Panc1 (cell line): ENCODE results near the gene JUN. TPM values are rescaled to one million over a fixed set of nuclear protein-coding genes. Genes with fewer than 3 reads are reported as not detected.

Source experiments
- ATAC-seq: fragments of 200-7000 bp; cut with Tn5 transposase; 2 replicates; pipeline ENCODE4 v1.9.1; 2020; ENCODE audit warnings: mild to moderate bottlenecking, moderate library complexity
- BruUV-seq: library from RNA; stranded (reverse); fragments of 400-500 nt; replicated peaks from 2 replicates; lab custom pipeline; 2021; lab: Mats Ljungman, UMichigan
- CTCF ChIA-PET: fragments of 300-600 bp; sonication (Branson Sonifier 250); formaldehyde crosslinking; loops from one replicate; lab custom pipeline; 2022; ENCODE audit warnings: antibody characterized with exemption; lab: Charles Lee
- POLR2A ChIA-PET: fragments of 300-600 bp; sonication (Branson Sonifier 250); formaldehyde crosslinking; loops from one replicate; lab custom pipeline; 2022; ENCODE audit warnings: antibody characterized with exemption; lab: Charles Lee
- DNase-seq: peaks from one replicate; pipeline ENCODE4 v3.0.0-alpha.2; 2010; ENCODE audit warnings: low read depth, low spot score
- H3K27ac ChIP-seq: 2 replicates; pipeline ENCODE4 v1.5.1; 2011; ENCODE audit warnings: mild to moderate bottlenecking, low read length, inconsistent platforms
- H3K27me3 ChIP-seq: fragments of 200-500 bp; sonication (Bioruptor generic); 2 replicates; pipeline ENCODE4 v1.6.0; 2014; ENCODE audit warnings: low read length, inconsistent platforms; ENCODE audit not compliant: control insufficient read depth, insufficient read depth
- H3K36me3 ChIP-seq: fragments of 200-500 bp; sonication (Bioruptor generic); 2 replicates; pipeline ENCODE4 v1.5.1; 2014; ENCODE audit warnings: inconsistent platforms, mild to moderate bottlenecking, low read length, moderate library complexity; ENCODE audit not compliant: control insufficient read depth, insufficient read depth
- H3K4me1 ChIP-seq: 2 replicates; pipeline ENCODE4 v1.5.1; 2011; ENCODE audit warnings: inconsistent platforms, mild to moderate bottlenecking, low read length, moderate library complexity; ENCODE audit not compliant: control insufficient read depth, insufficient read depth
- H3K4me3 ChIP-seq, 2 experiments: 2 replicates each; pipeline ENCODE4 v1.5.1; 2011 to 2012; ENCODE audit warnings: low read depth in 2 of 2, low read length in 2 of 2, mild to moderate bottlenecking in 2 of 2, inconsistent platforms in 1 of 2, moderate library complexity in 1 of 2
- H3K9me3 ChIP-seq: fragments of 200-500 bp; sonication (Bioruptor generic); 2 replicates; pipeline ENCODE4 v1.5.1; 2014; ENCODE audit warnings: low read depth, mild to moderate bottlenecking, inconsistent platforms, low read length, moderate library complexity; ENCODE audit not compliant: control insufficient read depth, insufficient read depth
- POLR2AphosphoS5 ChIP-seq: IDR thresholded peaks from 2 replicates; pipeline ENCODE4 v1.6.1; 2012; ENCODE audit warnings: mild to moderate bottlenecking, low read depth, low read length, moderate library complexity
- SIN3A ChIP-seq: IDR thresholded peaks from 2 replicates; pipeline ENCODE4 v1.6.1; 2012; ENCODE audit warnings: low read depth, mild to moderate bottlenecking, low read length, moderate library complexity, borderline replicate concordance; ENCODE audit not compliant: insufficient read depth
- TCF7L2 ChIP-seq: IDR thresholded peaks from 2 replicates; pipeline ENCODE4 v1.6.1; 2011; ENCODE audit warnings: mild to moderate bottlenecking, low read depth, low read length, inconsistent platforms
- in situ Hi-C: cut with HindIII; loops from 2 replicates; pipeline ENCODE4 v1.10.0; 2016; ENCODE audit warnings: low sequenced_read_pairs, low pct_unique_long_range_greater_than_20kb
- intact Hi-C: fragments of 100-400 bp; cut with micrococcal nuclease; formaldehyde crosslinking; loops from one replicate; pipeline ENCODE4 v1.10.0; 2022; ENCODE audit not compliant: unreplicated experiment
- total RNA-seq: library from RNA; stranded (reverse); gene quantifications from one replicate; pipeline ENCODE4 v1.2.1, GENCODE V29; 2021; ENCODE audit not compliant: unreplicated experiment
- TF ChIP-seq, protein P1 (sequence below), 2 experiments: IDR thresholded peaks; 2 replicates each; pipeline ENCODE4 v1.6.1; 2011 to 2012; ENCODE audit warnings: low read depth in 2 of 2, control low read depth in 1 of 2, low read length in 1 of 2, mild to moderate bottlenecking in 1 of 2, moderate library complexity in 1 of 2; ENCODE audit not compliant: insufficient read depth in 1 of 2
- TF ChIP-seq, protein P2 (sequence below): fragments of 450-650 bp; IDR thresholded peaks from 2 replicates; pipeline ENCODE4 v1.5.1; 2017; ENCODE audit warnings: mild to moderate bottlenecking

The JUN gene
- total RNA-seq, 1 experiment from 2014 or later, result 70.0 TPM

DNA sequence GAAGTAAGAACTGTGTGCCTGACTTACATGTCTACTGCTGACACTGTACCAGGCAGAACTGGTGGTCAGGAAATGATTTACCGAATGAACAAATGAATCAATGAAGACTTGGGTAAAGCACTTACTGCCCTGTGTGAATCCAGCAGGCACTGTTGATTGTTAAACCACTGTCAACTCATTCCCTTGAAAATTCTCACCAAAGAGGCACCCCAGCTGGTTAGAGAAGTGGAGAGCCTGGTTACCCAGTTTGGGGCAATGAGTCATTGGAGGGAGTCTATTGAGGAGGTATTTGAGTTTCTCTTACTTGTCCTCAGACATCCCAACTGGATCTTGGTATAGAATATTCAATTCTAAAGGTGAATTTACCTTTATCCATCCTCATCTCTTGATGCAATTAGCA, 34.2 kb downstream of the JUN start:
- intact Hi-C loops, result no loop called here
- peaks cover under 1% of the 10 kb centered on the region; the same call in 1 of the 2 replicates for H3K4me1 ChIP-seq
- ChIA-PET CTCF (no interaction called here), POLR2A (no interaction called here)
- DNase-seq (no peak), ATAC-seq (no peak)
- H3K4me3 ChIP-seq, result no peak overlapping the region
- H3K9me3 ChIP-seq, result no peaks in the 10 kb centered on the region
- in situ Hi-C loops, result no loop called here
- TF ChIP-seq POLR2AphosphoS5, result no peak
- TF ChIP-seq, protein P1, sequence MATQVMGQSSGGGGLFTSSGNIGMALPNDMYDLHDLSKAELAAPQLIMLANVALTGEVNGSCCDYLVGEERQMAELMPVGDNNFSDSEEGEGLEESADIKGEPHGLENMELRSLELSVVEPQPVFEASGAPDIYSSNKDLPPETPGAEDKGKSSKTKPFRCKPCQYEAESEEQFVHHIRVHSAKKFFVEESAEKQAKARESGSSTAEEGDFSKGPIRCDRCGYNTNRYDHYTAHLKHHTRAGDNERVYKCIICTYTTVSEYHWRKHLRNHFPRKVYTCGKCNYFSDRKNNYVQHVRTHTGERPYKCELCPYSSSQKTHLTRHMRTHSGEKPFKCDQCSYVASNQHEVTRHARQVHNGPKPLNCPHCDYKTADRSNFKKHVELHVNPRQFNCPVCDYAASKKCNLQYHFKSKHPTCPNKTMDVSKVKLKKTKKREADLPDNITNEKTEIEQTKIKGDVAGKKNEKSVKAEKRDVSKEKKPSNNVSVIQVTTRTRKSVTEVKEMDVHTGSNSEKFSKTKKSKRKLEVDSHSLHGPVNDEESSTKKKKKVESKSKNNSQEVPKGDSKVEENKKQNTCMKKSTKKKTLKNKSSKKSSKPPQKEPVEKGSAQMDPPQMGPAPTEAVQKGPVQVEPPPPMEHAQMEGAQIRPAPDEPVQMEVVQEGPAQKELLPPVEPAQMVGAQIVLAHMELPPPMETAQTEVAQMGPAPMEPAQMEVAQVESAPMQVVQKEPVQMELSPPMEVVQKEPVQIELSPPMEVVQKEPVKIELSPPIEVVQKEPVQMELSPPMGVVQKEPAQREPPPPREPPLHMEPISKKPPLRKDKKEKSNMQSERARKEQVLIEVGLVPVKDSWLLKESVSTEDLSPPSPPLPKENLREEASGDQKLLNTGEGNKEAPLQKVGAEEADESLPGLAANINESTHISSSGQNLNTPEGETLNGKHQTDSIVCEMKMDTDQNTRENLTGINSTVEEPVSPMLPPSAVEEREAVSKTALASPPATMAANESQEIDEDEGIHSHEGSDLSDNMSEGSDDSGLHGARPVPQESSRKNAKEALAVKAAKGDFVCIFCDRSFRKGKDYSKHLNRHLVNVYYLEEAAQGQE (IDR thresholded peaks at IDR 0.05; ENCODE audit: insufficient read depth in 1 of 2, low read depth in 2 of 2, low read length in 1 of 2), result no peak
- TF ChIP-seq TCF7L2, result no peak
- no peak for TF ChIP-seq SIN3A
- TF ChIP-seq, protein P2, sequence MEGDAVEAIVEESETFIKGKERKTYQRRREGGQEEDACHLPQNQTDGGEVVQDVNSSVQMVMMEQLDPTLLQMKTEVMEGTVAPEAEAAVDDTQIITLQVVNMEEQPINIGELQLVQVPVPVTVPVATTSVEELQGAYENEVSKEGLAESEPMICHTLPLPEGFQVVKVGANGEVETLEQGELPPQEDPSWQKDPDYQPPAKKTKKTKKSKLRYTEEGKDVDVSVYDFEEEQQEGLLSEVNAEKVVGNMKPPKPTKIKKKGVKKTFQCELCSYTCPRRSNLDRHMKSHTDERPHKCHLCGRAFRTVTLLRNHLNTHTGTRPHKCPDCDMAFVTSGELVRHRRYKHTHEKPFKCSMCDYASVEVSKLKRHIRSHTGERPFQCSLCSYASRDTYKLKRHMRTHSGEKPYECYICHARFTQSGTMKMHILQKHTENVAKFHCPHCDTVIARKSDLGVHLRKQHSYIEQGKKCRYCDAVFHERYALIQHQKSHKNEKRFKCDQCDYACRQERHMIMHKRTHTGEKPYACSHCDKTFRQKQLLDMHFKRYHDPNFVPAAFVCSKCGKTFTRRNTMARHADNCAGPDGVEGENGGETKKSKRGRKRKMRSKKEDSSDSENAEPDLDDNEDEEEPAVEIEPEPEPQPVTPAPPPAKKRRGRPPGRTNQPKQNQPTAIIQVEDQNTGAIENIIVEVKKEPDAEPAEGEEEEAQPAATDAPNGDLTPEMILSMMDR, result no peak
- no peaks in the 10 kb centered on the region for H3K36me3 ChIP-seq
- H3K27ac ChIP-seq, result no peak overlapping the region
- no TSS peak for BruUV-seq
- no peaks in the 10 kb centered on the region for H3K27me3 ChIP-seq

DNA sequence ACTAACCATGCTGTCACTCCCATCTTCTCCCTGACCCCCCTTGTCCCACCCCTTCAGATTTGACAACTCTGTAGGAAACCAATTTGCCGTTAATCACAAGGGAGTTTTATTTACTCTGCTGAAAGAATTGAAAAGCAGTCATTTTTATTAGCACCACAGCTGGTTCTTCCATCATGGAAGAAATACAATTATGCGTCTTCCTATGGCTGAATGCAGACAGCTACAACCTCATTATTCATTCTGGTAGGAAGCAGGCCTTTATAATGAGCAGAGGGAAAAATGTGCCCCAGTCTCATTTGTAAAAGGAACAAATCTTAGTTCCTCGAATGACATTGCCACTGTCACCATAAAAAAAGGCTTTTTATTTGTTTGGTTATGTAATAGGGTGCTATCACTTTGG, 35.2 kb downstream of the JUN start:
- H3K4me3 ChIP-seq, result no peak overlapping the region
- in situ Hi-C loops (no loop called here), intact Hi-C loops (no loop called here)
- no peaks in the 10 kb centered on the region for H3K36me3 ChIP-seq
- no peaks in the 10 kb centered on the region for H3K9me3 ChIP-seq
- CTCF ChIA-PET, result no interaction called here
- no peaks in the 10 kb centered on the region for H3K4me1 ChIP-seq
- POLR2A ChIA-PET, result no interaction called here
- no peak overlapping the region for H3K27ac ChIP-seq
- no TSS peak for BruUV-seq
- TF ChIP-seq, protein P1 (IDR thresholded peaks at IDR 0.05; ENCODE audit: insufficient read depth in 1 of 2, low read depth in 2 of 2, low read length in 1 of 2), result no peak
- TF ChIP-seq POLR2AphosphoS5 (no peak), TCF7L2 (no peak), SIN3A (no peak)
- TF ChIP-seq, protein P2, result no peak
- no peaks in the 10 kb centered on the region for H3K27me3 ChIP-seq
- no peak for DNase-seq
- ATAC-seq, result no peak
